HCT116 (cell line): ENCODE results near the gene ARMC10. TPM values are rescaled to one million over a fixed set of nuclear protein-coding genes. Genes with fewer than 3 reads are reported as not detected.

Experiments used
- ATAC-seq: fragments of 200-7000 bp; cut with Tn5 transposase; 2 replicates; pipeline ENCODE4 v1.9.1; 2020; ENCODE audit warnings: mild to moderate bottlenecking, moderate library complexity
- BruUV-seq: library from RNA; stranded (reverse); fragments of 400-500 nt; replicated peaks from 2 replicates; lab custom pipeline; 2021; lab: Mats Ljungman, UMichigan
- CTCF ChIA-PET: fragments of 300-600 bp; sonication (Branson Sonifier 250); formaldehyde crosslinking; loops from one replicate; lab custom pipeline; 2021; ENCODE audit warnings: antibody characterized with exemption; lab: Charles Lee
- POLR2A ChIA-PET: fragments of 300-600, 350-600 bp; sonication (Branson Sonifier 250); formaldehyde crosslinking; loops from one replicate; lab custom pipeline; 2021; ENCODE audit warnings: antibody characterized with exemption; lab: Charles Lee
- RAD21 ChIA-PET, 2 experiments: fragments of 300-600 bp; sonication (Branson Sonifier 250); formaldehyde crosslinking; loops; one replicate each; lab custom pipeline; 2023; ENCODE audit warnings: low total read pairs in 2 of 2; ENCODE audit not compliant: uncharacterized antibody in 2 of 2, unreplicated experiment in 2 of 2, low non-redundant PET in 1 of 2; lab: Charles Lee
- DNase-seq: peaks from one replicate; pipeline ENCODE4 v3.0.0-alpha.2; 2010; ENCODE audit warnings: low read depth, low spot score
- H2AFZ ChIP-seq: fragments of 200-600 bp; shearing (Covaris generic), sonication (generic); 2 replicates; pipeline ENCODE4 v1.6.1; 2017; ENCODE audit warnings: low read depth, mixed run types, mixed read lengths, antibody characterized with exemption, low read length; ENCODE audit not compliant: poor library complexity, severe bottlenecking
- H3K27ac ChIP-seq: 2 replicates; pipeline ENCODE4 v1.5.1; 2012; ENCODE audit warnings: low read depth, low read length
- H3K27me3 ChIP-seq: fragments of 200-600 bp; sonication (generic); 2 replicates; pipeline ENCODE4 v1.6.1; 2016; ENCODE audit warnings: mixed run types, low read length, mixed read lengths; ENCODE audit not compliant: insufficient read depth
- H3K36me3 ChIP-seq, 2 experiments: fragments of 200-500 bp in 1 of 2; fragments of 200-600 bp in 1 of 2; sonication (Bioruptor generic) in 1 of 2; sonication (generic) in 1 of 2; 2 replicates each; pipeline versions ENCODE4 v1.5.1 to v1.6.1; 2014 to 2016; ENCODE audit warnings: low read length in 2 of 2, inconsistent platforms in 1 of 2, mixed read lengths in 1 of 2, mixed run types in 1 of 2; ENCODE audit not compliant: insufficient read depth in 2 of 2, control insufficient read depth in 1 of 2
- H3K4me1 ChIP-seq, 2 experiments: fragments of 200-600 bp in 1 of 2; sonication (generic) in 1 of 2; 2 replicates each; pipeline versions ENCODE4 v1.5.1 to v1.6.1; 2012 to 2017; ENCODE audit warnings: low read length in 2 of 2, inconsistent platforms in 1 of 2, mild to moderate bottlenecking in 1 of 2, mixed read lengths in 1 of 2, mixed run types in 1 of 2, moderate library complexity in 1 of 2; ENCODE audit not compliant: insufficient read depth in 2 of 2, control insufficient read depth in 1 of 2
- H3K4me2 ChIP-seq: fragments of 200-600 bp; sonication (generic); 2 replicates; pipeline ENCODE4 v1.6.1; 2017; ENCODE audit warnings: mixed run types, low read length, mixed read lengths
- H3K4me3 ChIP-seq, 2 experiments: fragments of 200-600 bp in 1 of 2; sonication (generic) in 1 of 2; replicated peaks in 1 of 2; 2 replicates each; pipeline ENCODE4 v1.5.1; 2011 to 2016; ENCODE audit warnings: low read length in 2 of 2, control low read depth in 1 of 2, low read depth in 1 of 2, mild to moderate bottlenecking in 1 of 2, mixed read lengths in 1 of 2, mixed run types in 1 of 2
- H3K79me2 ChIP-seq: fragments of 200-600 bp; sonication (generic); 2 replicates; pipeline ENCODE4 v1.6.1; 2017; ENCODE audit warnings: mild to moderate bottlenecking, mixed run types, low read length, moderate library complexity, mixed read lengths; ENCODE audit not compliant: insufficient read depth
- H3K9ac ChIP-seq: fragments of 200-600 bp; sonication (generic); 2 replicates; pipeline ENCODE4 v1.6.1; 2016; ENCODE audit warnings: low read length, mixed read lengths
- H3K9me2 ChIP-seq: fragments of 200-600 bp; sonication (generic), shearing (Covaris generic); 2 replicates; pipeline ENCODE4 v1.6.1; 2017; ENCODE audit warnings: mixed run types, mild to moderate bottlenecking, moderate library complexity; ENCODE audit not compliant: insufficient read depth
- H3K9me3 ChIP-seq, 2 experiments: fragments of 200-500 bp in 1 of 2; fragments of 200-600 bp in 1 of 2; sonication (Bioruptor generic) in 1 of 2; sonication (generic) in 1 of 2; 2 replicates each; pipeline ENCODE4 v1.6.1; 2014 to 2017; ENCODE audit warnings: low read length in 2 of 2, mixed read lengths in 2 of 2, inconsistent platforms in 1 of 2, low read depth in 1 of 2, mild to moderate bottlenecking in 1 of 2, mixed run types in 1 of 2, moderate library complexity in 1 of 2; ENCODE audit not compliant: control insufficient read depth in 1 of 2, insufficient read depth in 1 of 2
- H4K20me1 ChIP-seq: fragments of 200-600 bp; sonication (generic), shearing (Covaris generic); 2 replicates; pipeline ENCODE4 v1.6.1; 2017; ENCODE audit warnings: mixed run types, mild to moderate bottlenecking, moderate library complexity; ENCODE audit not compliant: insufficient read depth
- ATF3 ChIP-seq: IDR thresholded peaks from 2 replicates; pipeline ENCODE4 v1.6.1; 2012
- CEBPB ChIP-seq: IDR thresholded peaks from 2 replicates; pipeline ENCODE4 v1.6.1; 2012; ENCODE audit warnings: low read depth
- CTCF ChIP-seq, 3 experiments: fragments of 200-600 bp in 1 of 3; sonication (generic) in 1 of 3; IDR thresholded peaks in 2 of 3; conservative IDR thresholded peaks in 1 of 3; 2 replicates each; pipeline ENCODE4 v1.5.1; 2012 to 2017; ENCODE audit warnings: low read depth in 2 of 3, low read length in 2 of 3, antibody characterized with exemption in 1 of 3, borderline replicate concordance in 1 of 3, control low read depth in 1 of 3, mild to moderate bottlenecking in 1 of 3, mixed read lengths in 1 of 3, mixed run types in 1 of 3, moderate library complexity in 1 of 3; ENCODE audit not compliant: insufficient read depth in 1 of 3
- EZH2 ChIP-seq: fragments of 200-600 bp; sonication (generic); IDR thresholded peaks from 2 replicates; pipeline ENCODE4 v1.6.1; 2017; ENCODE audit warnings: antibody characterized with exemption, mixed run types
- EZH2phosphoT487 ChIP-seq: fragments of 200-600 bp; IDR thresholded peaks from 2 replicates; pipeline ENCODE4 v1.6.1; 2018; ENCODE audit warnings: antibody characterized with exemption, borderline replicate concordance
- RAD21 ChIP-seq: IDR thresholded peaks from 2 replicates; pipeline ENCODE4 v1.6.1; 2012; ENCODE audit warnings: low read depth, mild to moderate bottlenecking
- REST ChIP-seq: IDR thresholded peaks from 2 replicates; pipeline ENCODE4 v1.6.1; 2012; ENCODE audit warnings: low read depth
- SRF ChIP-seq: IDR thresholded peaks from 2 replicates; pipeline ENCODE4 v1.6.1; 2012; ENCODE audit warnings: low read depth
- TCF7L2 ChIP-seq: IDR thresholded peaks from 2 replicates; pipeline ENCODE4 v1.7.0; 2011; ENCODE audit warnings: borderline replicate concordance, inconsistent platforms; ENCODE audit not compliant: insufficient read depth, insufficient read length; ENCODE audit errors: extremely low read depth
- ZBTB33 ChIP-seq: IDR thresholded peaks from 2 replicates; pipeline ENCODE4 v1.6.1; 2011; ENCODE audit warnings: mild to moderate bottlenecking, low read length, moderate library complexity; ENCODE audit not compliant: insufficient replicate concordance; ENCODE audit errors: extremely low read depth
- ZNF274 ChIP-seq: fragments of 200-500 bp; sonication (Bioruptor generic); IDR thresholded peaks from 2 replicates; pipeline ENCODE4 v1.6.1; 2014; ENCODE audit warnings: mild to moderate bottlenecking, low read depth, low read length, inconsistent platforms
- intact Hi-C: fragments of 100-400 bp; cut with micrococcal nuclease; formaldehyde crosslinking; loops from 2 replicates; pipeline ENCODE4 v1.10.0; 2022
- total RNA-seq: library from RNA; stranded (reverse); gene quantifications from one replicate; pipeline ENCODE4 v1.2.1, GENCODE V29; 2021; ENCODE audit not compliant: unreplicated experiment

ARMC10 gene
- total RNA-seq, 1 experiment from 2014 or later = 53.3 TPM

- ChIA-PET RAD21 (no interaction called here), CTCF (no interaction called here), POLR2A (no interaction called here)
- H2AFZ ChIP-seq = no peak overlapping the region
- TF ChIP-seq CTCF (IDR thresholded peaks at IDR 0.05 in 2 of 3, conservative IDR thresholded peaks at IDR 0.05 in 1 of 3; ENCODE audit: borderline replicate concordance in 1 of 3, insufficient read depth in 1 of 3, low read depth in 2 of 3, low read length in 2 of 3) = no peak
- TF ChIP-seq CEBPB = no peak
- TF ChIP-seq ZNF274 = no peak
- TF ChIP-seq EZH2phosphoT487 = no peak
- TF ChIP-seq TCF7L2 = no peak
- TF ChIP-seq SRF = no peak
- TF ChIP-seq ATF3 = no peak
- no peak for TF ChIP-seq REST
- TF ChIP-seq ZBTB33 = no peak
- no peak for TF ChIP-seq RAD21
- TF ChIP-seq EZH2 = no peak
- no peak overlapping the region for H3K4me3 ChIP-seq
- no peaks in the 10 kb centered on the region for H3K9me3 ChIP-seq
- no peak for ATAC-seq
- DNase-seq = no peak
- H3K9ac ChIP-seq = no peak overlapping the region
- H3K36me3 ChIP-seq = no peaks in the 10 kb centered on the region
- H3K27me3 ChIP-seq = no peaks in the 10 kb centered on the region
- no TSS peak for BruUV-seq
- H3K9me2 ChIP-seq = no peaks in the 10 kb centered on the region
- H3K4me1 ChIP-seq = peaks cover 2 to 12% of the 10 kb centered on the region in 2 experiments; a peak in 2 of 4 replicates
- intact Hi-C loops = no loop called here
- no peak overlapping the region for H3K27ac ChIP-seq
- H3K79me2 ChIP-seq = no peaks in the 10 kb centered on the region
- H3K4me2 ChIP-seq = no peak overlapping the region
- H4K20me1 ChIP-seq = no peaks in the 10 kb centered on the region
These were observed 58.2 kb downstream of the ARMC10 start for GRCh38 chr7:103132995-103133688.
